SK-N-SH (cell line): Measurements from ENCODE around the gene ABCA1. TPM values are rescaled to one million over a fixed set of nuclear protein-coding genes. Genes with fewer than 3 reads are reported as not detected.

Experiments used
- CTCF ChIA-PET: fragments of 300-600, 350-600 bp; formaldehyde crosslinking; extraction: SDS; loops from one replicate; lab custom pipeline; 2021; lab: Yijun Ruan, JAX
- POLR2A ChIA-PET: fragments of 350-600 bp; sonication (Branson Sonifier 250); formaldehyde crosslinking; extraction: SDS; loops from one replicate; lab custom pipeline; 2020; ENCODE audit warnings: antibody characterized with exemption, inconsistent platforms; lab: Yijun Ruan, JAX
- DNase-seq: peaks from one replicate; pipeline ENCODE4 v3.0.0; 2012
- H2AFZ ChIP-seq: fragments of 200-600 bp; sonication (generic); 2 replicates; pipeline ENCODE4 v1.8.1; 2016; ENCODE audit warnings: antibody characterized with exemption, mild to moderate bottlenecking, low read depth
- H3F3A ChIP-seq: fragments of 200-600 bp; sonication (generic); replicated peaks from 2 replicates; pipeline ENCODE3; 2016; ENCODE audit warnings: antibody characterized with exemption, mild to moderate bottlenecking; ENCODE audit not compliant: insufficient read depth
- H3K27ac ChIP-seq, 2 experiments: fragments of 200-500 bp in 1 of 2; fragments of 200-600 bp in 1 of 2; sonication (Bioruptor generic) in 1 of 2; sonication (generic), shearing (Covaris generic) in 1 of 2; 2 replicates each; pipeline versions ENCODE4 v1.5.1 to v1.6.1; 2014 to 2016; ENCODE audit warnings: low read depth in 2 of 2, inconsistent platforms in 1 of 2, low read length in 1 of 2, mild to moderate bottlenecking in 1 of 2, mixed read lengths in 1 of 2
- H3K27me3 ChIP-seq: fragments of 200-600 bp; sonication (generic), shearing (Covaris generic); 2 replicates; pipeline ENCODE4 v1.6.1; 2016; ENCODE audit warnings: mixed run types; ENCODE audit not compliant: insufficient read depth
- H3K36me3 ChIP-seq, 2 experiments: fragments of 200-500 bp in 1 of 2; fragments of 200-600 bp in 1 of 2; sonication (Bioruptor generic) in 1 of 2; sonication (generic) in 1 of 2; replicated peaks in 1 of 2; 2 replicates each; pipeline versions ENCODE3 to v1.5.1; 2014 to 2016; ENCODE audit warnings: low read length in 1 of 2, mild to moderate bottlenecking in 1 of 2; ENCODE audit not compliant: insufficient read depth in 2 of 2, control insufficient read depth in 1 of 2
- H3K4me1 ChIP-seq, 2 experiments: fragments of 200-500 bp in 1 of 2; fragments of 200-600 bp in 1 of 2; sonication (Bioruptor generic) in 1 of 2; sonication (generic), shearing (Covaris generic) in 1 of 2; 2 replicates each; pipeline versions ENCODE4 v1.5.1 to v1.6.1; 2014 to 2016; ENCODE audit warnings: low read depth in 1 of 2, low read length in 1 of 2, mixed run types in 1 of 2; ENCODE audit not compliant: insufficient read depth in 2 of 2, control insufficient read depth in 1 of 2
- H3K4me2 ChIP-seq: fragments of 200-600 bp; sonication (generic), shearing (Covaris generic); 2 replicates; pipeline ENCODE4 v1.6.1; 2017; ENCODE audit warnings: mixed run types
- H3K4me3 ChIP-seq, 2 experiments: fragments of 200-500 bp in 1 of 2; fragments of 200-600 bp in 1 of 2; sonication (Bioruptor generic) in 1 of 2; sonication (generic), shearing (Covaris generic) in 1 of 2; 2 replicates each; pipeline versions ENCODE4 v1.5.1 to v1.8.1; 2014 to 2016; ENCODE audit warnings: low read depth in 2 of 2, inconsistent platforms in 1 of 2, low read length in 1 of 2, mild to moderate bottlenecking in 1 of 2, mixed read lengths in 1 of 2, moderate library complexity in 1 of 2
- H3K79me2 ChIP-seq: fragments of 200-600 bp; sonication (generic); 2 replicates; pipeline ENCODE4 v1.8.1; 2017; ENCODE audit warnings: mild to moderate bottlenecking; ENCODE audit not compliant: insufficient read depth
- H3K9ac ChIP-seq: fragments of 200-600 bp; sonication (generic); 2 replicates; pipeline ENCODE4 v1.6.1; 2017; ENCODE audit warnings: mixed run types
- H3K9me2 ChIP-seq: fragments of 200-600 bp; sonication (generic); 2 replicates; pipeline ENCODE4 v1.6.1; 2017; ENCODE audit warnings: mixed run types
- H3K9me3 ChIP-seq: fragments of 200-600 bp; sonication (generic); 2 replicates; pipeline ENCODE4 v1.6.1; 2017; ENCODE audit warnings: mixed run types, mild to moderate bottlenecking, moderate library complexity
- H4K20me1 ChIP-seq: fragments of 200-600 bp; sonication (generic); 2 replicates; pipeline ENCODE4 v1.6.1; 2017; ENCODE audit warnings: mild to moderate bottlenecking, mixed run types; ENCODE audit not compliant: insufficient read depth
- FOXJ3 ChIP-seq: sonication (generic); formaldehyde crosslinking; IDR thresholded peaks from 2 replicates; pipeline ENCODE4 v1.5.1; 2020; ENCODE audit warnings: mild to moderate bottlenecking, missing genetic modification reagents
- GATA2 ChIP-seq: sonication (generic); formaldehyde crosslinking; IDR thresholded peaks from 2 replicates; pipeline ENCODE4 v1.5.0; 2020; ENCODE audit warnings: mild to moderate bottlenecking, missing genetic modification reagents
- JUND ChIP-seq: IDR thresholded peaks from 2 replicates; pipeline ENCODE4 v1.4.0; 2012
- SIN3A ChIP-seq: IDR thresholded peaks from 2 replicates; pipeline ENCODE4 v1.6.1; 2012; ENCODE audit warnings: low read depth, mild to moderate bottlenecking, low read length, moderate library complexity, borderline replicate concordance
- SMC3 ChIP-seq: IDR thresholded peaks from 2 replicates; pipeline ENCODE4 v1.6.1; 2012; ENCODE audit warnings: low read depth, low read length, improper control_type of control experiment
- TEAD4 ChIP-seq: IDR thresholded peaks from 2 replicates; pipeline ENCODE4 v1.4.0; 2012; ENCODE audit warnings: mild to moderate bottlenecking, borderline replicate concordance; ENCODE audit not compliant: insufficient read depth
- USF1 ChIP-seq: IDR thresholded peaks from 2 replicates; pipeline ENCODE4 v1.4.0; 2012; ENCODE audit warnings: low read depth, borderline replicate concordance
- ZBTB33 ChIP-seq: IDR thresholded peaks from 2 replicates; pipeline ENCODE4 v1.4.0; 2012; ENCODE audit warnings: low read depth, borderline replicate concordance
- WGBS: methylation state at CpG from one replicate; pipeline ENCODE4 v1.1.6; 2017; ENCODE audit warnings: low lambda C conversion rate; 5-methylcytosine and 5-hydroxymethylcytosine counted together
- polyA plus RNA-seq, 3 experiments: library from polyadenylated mRNA; depleted of rRNA; stranded (reverse); fragments of >200 nt; gene quantifications; 2 replicates each; pipeline ENCODE4 v1.2.3, GENCODE V29; 2012
- TF ChIP-seq, protein P1 (sequence below): fragments of 200-600 bp; sonication (generic); IDR thresholded peaks from 2 replicates; pipeline ENCODE4 v1.6.1; 2017; ENCODE audit warnings: antibody characterized with exemption, mild to moderate bottlenecking, moderate library complexity
- TF ChIP-seq, protein P2 (sequence below): fragments of 150-350 bp; IDR thresholded peaks from 2 replicates; pipeline ENCODE4 v1.6.1; 2017; ENCODE audit warnings: antibody characterized with exemption, low read length, low read depth, borderline replicate concordance

Gene ABCA1
- polyA plus RNA-seq, 1 of the 3 experiments (the other 2 are of a cell fraction) = 5.3 TPM

- Histone ChIP-seq H2AFZ (no peak overlapping the region), H3K9ac (no peak overlapping the region), H3K4me3 (no peak overlapping the region), H3K27ac (no peak overlapping the region), H3K4me2 (no peak overlapping the region), H3K79me2 (no peaks in the 10 kb centered on the region), H3K9me2 (no peaks in the 10 kb centered on the region), H3K36me3 (peaks cover 7 to 48% of the 10 kb centered on the region in 2 experiments), H4K20me1 (no peaks in the 10 kb centered on the region)
- POLR2A ChIA-PET = no interaction called here
- TF ChIP-seq, protein P1, sequence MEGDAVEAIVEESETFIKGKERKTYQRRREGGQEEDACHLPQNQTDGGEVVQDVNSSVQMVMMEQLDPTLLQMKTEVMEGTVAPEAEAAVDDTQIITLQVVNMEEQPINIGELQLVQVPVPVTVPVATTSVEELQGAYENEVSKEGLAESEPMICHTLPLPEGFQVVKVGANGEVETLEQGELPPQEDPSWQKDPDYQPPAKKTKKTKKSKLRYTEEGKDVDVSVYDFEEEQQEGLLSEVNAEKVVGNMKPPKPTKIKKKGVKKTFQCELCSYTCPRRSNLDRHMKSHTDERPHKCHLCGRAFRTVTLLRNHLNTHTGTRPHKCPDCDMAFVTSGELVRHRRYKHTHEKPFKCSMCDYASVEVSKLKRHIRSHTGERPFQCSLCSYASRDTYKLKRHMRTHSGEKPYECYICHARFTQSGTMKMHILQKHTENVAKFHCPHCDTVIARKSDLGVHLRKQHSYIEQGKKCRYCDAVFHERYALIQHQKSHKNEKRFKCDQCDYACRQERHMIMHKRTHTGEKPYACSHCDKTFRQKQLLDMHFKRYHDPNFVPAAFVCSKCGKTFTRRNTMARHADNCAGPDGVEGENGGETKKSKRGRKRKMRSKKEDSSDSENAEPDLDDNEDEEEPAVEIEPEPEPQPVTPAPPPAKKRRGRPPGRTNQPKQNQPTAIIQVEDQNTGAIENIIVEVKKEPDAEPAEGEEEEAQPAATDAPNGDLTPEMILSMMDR = no peak
- no peak for TF ChIP-seq FOXJ3 (CRISPR knock-in tag)
- TF ChIP-seq, all 33 proteins: peak for 0
- Histone ChIP-seq H3K27me3 (no peaks in the 10 kb centered on the region), H3K9me3 (no peaks in the 10 kb centered on the region), H3F3A (no peaks in the 10 kb centered on the region), H3K4me1 (peaks cover 0 to 2% of the 10 kb centered on the region in 2 experiments; a peak in 1 of 4 replicates)
- CTCF ChIA-PET = interaction anchor here (1.1 to 1.2 kb wide), 2 partner anchors 14 to 24 kb away, joined by 3 read pairs; no protein-coding TSS in a partner anchor
- DNase-seq = no peak
- 88% methylated on average over 2 of the region's 2 CpGs for WGBS
These were observed 143.9 kb downstream of the ABCA1 start for GRCh38 chr9:104784098-104784497.

DNA sequence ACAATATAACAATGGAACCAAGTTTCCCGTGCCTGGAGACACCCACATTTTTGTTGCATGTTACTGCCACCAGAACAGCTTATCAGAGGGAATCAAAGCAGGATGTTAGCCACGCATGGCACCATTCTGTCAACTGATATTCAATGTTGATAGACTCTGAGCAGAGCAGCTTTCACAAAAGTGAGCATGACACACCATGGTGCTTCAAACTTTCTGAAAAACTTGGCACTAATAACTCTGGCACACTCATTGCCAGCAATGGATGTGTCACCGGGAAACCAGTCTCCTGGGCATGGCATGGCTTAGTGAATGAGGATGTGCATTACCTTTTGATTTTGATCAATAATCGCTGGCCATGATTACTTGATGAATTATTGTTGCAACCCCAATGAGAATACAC, 144.4 kb downstream of the ABCA1 start:
- H3K9ac ChIP-seq = no peak overlapping the region

More for the DNA sequence above, 144.4 kb downstream of the ABCA1 start:
- no peak overlapping the region for H2AFZ ChIP-seq
- ChIA-PET POLR2A (no interaction called here), CTCF (interaction anchor here (0.9 to 1.1 kb wide), 3 partner anchors 11 to 24 kb away, joined by 3 to 4 read pairs (median 3); no protein-coding TSS in a partner anchor)
- no peak for DNase-seq
- H4K20me1 ChIP-seq = no peaks in the 10 kb centered on the region
- no peaks in the 10 kb centered on the region for H3K27me3 ChIP-seq
- no peak overlapping the region for H3K4me2 ChIP-seq
- H3F3A ChIP-seq = no peaks in the 10 kb centered on the region
- H3K9me2 ChIP-seq = no peaks in the 10 kb centered on the region
- H3K36me3 ChIP-seq = peaks cover 7 to 44% of the 10 kb centered on the region in 2 experiments
- H3K4me1 ChIP-seq = peaks cover 0 to 2% of the 10 kb centered on the region in 2 experiments; a peak in 1 of 4 replicates
- no peak overlapping the region for H3K27ac ChIP-seq
- TF ChIP-seq SIN3A (no peak), JUND (no peak), SMC3 (no peak), TEAD4 (no peak), USF1 (no peak), GATA2 (no peak), ZBTB33 (no peak)
- TF ChIP-seq, protein P1 = no peak
- TF ChIP-seq, protein P2, sequence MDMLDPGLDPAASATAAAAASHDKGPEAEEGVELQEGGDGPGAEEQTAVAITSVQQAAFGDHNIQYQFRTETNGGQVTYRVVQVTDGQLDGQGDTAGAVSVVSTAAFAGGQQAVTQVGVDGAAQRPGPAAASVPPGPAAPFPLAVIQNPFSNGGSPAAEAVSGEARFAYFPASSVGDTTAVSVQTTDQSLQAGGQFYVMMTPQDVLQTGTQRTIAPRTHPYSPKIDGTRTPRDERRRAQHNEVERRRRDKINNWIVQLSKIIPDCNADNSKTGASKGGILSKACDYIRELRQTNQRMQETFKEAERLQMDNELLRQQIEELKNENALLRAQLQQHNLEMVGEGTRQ = no peak
- no peak overlapping the region for H3K4me3 ChIP-seq
- no peaks in the 10 kb centered on the region for H3K79me2 ChIP-seq
- 92% methylated on average over 4 of the region's 4 CpGs for WGBS
- no peaks in the 10 kb centered on the region for H3K9me3 ChIP-seq
